HCT116 (cell line): ENCODE measurements around the gene RTKN2.

ENCODE experiments used
- CBX3 ChIP-seq: IDR thresholded peaks from 2 replicates; pipeline ENCODE4 v1.6.1; 2012; ENCODE audit warnings: low read depth
- EZH2 ChIP-seq: fragments of 200-600 bp; sonication (generic); IDR thresholded peaks from 2 replicates; pipeline ENCODE4 v1.6.1; 2017; ENCODE audit warnings: antibody characterized with exemption, mixed run types
- EZH2phosphoT487 ChIP-seq: fragments of 200-600 bp; IDR thresholded peaks from 2 replicates; pipeline ENCODE4 v1.6.1; 2018; ENCODE audit warnings: antibody characterized with exemption, borderline replicate concordance
- JUND ChIP-seq: IDR thresholded peaks from 2 replicates; pipeline ENCODE4 v1.6.1; 2012
- POLR2A ChIP-seq: IDR thresholded peaks from 2 replicates; pipeline ENCODE4 v1.7.0; 2011; ENCODE audit warnings: borderline replicate concordance; ENCODE audit not compliant: insufficient read depth, insufficient read length; ENCODE audit errors: extremely low read depth
- SRF ChIP-seq: IDR thresholded peaks from 2 replicates; pipeline ENCODE4 v1.6.1; 2012; ENCODE audit warnings: low read depth
- YY1 ChIP-seq: IDR thresholded peaks from 2 replicates; pipeline ENCODE4 v1.6.1; 2011; ENCODE audit warnings: low read length, low read depth, moderate library complexity, mild to moderate bottlenecking; ENCODE audit not compliant: insufficient replicate concordance; ENCODE audit errors: extremely low read depth
- ZNF274 ChIP-seq: fragments of 200-500 bp; sonication (Bioruptor generic); IDR thresholded peaks from 2 replicates; pipeline ENCODE4 v1.6.1; 2014; ENCODE audit warnings: mild to moderate bottlenecking, low read depth, low read length, inconsistent platforms
- TF ChIP-seq, protein P1 (sequence below), 3 experiments: fragments of 200-600 bp in 1 of 3; sonication (generic) in 1 of 3; IDR thresholded peaks in 2 of 3; conservative IDR thresholded peaks in 1 of 3; 2 replicates each; pipeline ENCODE4 v1.5.1; 2012 to 2017; ENCODE audit warnings: low read depth in 2 of 3, low read length in 2 of 3, antibody characterized with exemption in 1 of 3, borderline replicate concordance in 1 of 3, control low read depth in 1 of 3, mild to moderate bottlenecking in 1 of 3, mixed read lengths in 1 of 3, mixed run types in 1 of 3, moderate library complexity in 1 of 3; ENCODE audit not compliant: insufficient read depth in 1 of 3
- TF ChIP-seq, protein P2 (sequence below): IDR thresholded peaks from 2 replicates; pipeline ENCODE4 v1.6.1; 2012; ENCODE audit warnings: low read depth

DNA sequence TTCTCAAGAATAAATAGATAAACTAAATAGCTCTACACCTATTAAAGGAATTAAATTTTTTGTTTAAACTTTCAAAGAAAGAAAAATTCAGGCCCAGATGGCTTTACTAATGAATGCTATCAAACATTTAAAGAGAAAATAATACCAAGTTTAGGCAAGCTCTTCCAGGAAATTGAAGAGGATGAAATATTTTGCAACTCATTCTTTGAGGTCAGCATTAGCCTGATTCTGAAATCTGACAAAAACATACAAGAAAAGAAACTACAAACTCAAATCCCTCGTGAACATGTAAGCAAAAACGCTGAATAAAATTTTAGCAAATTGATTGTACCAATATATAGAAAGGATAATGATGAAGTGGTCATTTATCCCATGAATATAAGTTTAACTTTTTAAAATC lies 93.4 kb downstream of the RTKN2 start:
- TF ChIP-seq JUND (no peak), CBX3 (no peak), EZH2 (no peak), ZNF274 (no peak), POLR2A (no peak), SRF (no peak), YY1 (no peak), EZH2phosphoT487 (no peak)
- TF ChIP-seq, protein P1, sequence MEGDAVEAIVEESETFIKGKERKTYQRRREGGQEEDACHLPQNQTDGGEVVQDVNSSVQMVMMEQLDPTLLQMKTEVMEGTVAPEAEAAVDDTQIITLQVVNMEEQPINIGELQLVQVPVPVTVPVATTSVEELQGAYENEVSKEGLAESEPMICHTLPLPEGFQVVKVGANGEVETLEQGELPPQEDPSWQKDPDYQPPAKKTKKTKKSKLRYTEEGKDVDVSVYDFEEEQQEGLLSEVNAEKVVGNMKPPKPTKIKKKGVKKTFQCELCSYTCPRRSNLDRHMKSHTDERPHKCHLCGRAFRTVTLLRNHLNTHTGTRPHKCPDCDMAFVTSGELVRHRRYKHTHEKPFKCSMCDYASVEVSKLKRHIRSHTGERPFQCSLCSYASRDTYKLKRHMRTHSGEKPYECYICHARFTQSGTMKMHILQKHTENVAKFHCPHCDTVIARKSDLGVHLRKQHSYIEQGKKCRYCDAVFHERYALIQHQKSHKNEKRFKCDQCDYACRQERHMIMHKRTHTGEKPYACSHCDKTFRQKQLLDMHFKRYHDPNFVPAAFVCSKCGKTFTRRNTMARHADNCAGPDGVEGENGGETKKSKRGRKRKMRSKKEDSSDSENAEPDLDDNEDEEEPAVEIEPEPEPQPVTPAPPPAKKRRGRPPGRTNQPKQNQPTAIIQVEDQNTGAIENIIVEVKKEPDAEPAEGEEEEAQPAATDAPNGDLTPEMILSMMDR (IDR thresholded peaks at IDR 0.05 in 2 of 3, conservative IDR thresholded peaks at IDR 0.05 in 1 of 3; ENCODE audit: borderline replicate concordance in 1 of 3, insufficient read depth in 1 of 3, low read depth in 2 of 3, low read length in 2 of 3), result no peak
- TF ChIP-seq, protein P2, sequence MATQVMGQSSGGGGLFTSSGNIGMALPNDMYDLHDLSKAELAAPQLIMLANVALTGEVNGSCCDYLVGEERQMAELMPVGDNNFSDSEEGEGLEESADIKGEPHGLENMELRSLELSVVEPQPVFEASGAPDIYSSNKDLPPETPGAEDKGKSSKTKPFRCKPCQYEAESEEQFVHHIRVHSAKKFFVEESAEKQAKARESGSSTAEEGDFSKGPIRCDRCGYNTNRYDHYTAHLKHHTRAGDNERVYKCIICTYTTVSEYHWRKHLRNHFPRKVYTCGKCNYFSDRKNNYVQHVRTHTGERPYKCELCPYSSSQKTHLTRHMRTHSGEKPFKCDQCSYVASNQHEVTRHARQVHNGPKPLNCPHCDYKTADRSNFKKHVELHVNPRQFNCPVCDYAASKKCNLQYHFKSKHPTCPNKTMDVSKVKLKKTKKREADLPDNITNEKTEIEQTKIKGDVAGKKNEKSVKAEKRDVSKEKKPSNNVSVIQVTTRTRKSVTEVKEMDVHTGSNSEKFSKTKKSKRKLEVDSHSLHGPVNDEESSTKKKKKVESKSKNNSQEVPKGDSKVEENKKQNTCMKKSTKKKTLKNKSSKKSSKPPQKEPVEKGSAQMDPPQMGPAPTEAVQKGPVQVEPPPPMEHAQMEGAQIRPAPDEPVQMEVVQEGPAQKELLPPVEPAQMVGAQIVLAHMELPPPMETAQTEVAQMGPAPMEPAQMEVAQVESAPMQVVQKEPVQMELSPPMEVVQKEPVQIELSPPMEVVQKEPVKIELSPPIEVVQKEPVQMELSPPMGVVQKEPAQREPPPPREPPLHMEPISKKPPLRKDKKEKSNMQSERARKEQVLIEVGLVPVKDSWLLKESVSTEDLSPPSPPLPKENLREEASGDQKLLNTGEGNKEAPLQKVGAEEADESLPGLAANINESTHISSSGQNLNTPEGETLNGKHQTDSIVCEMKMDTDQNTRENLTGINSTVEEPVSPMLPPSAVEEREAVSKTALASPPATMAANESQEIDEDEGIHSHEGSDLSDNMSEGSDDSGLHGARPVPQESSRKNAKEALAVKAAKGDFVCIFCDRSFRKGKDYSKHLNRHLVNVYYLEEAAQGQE, result no peak
